Loucy (cell line): ENCODE results near the gene SEZ6.

Source experiments
- H2AFZ ChIP-seq: fragments of 200-600 bp; sonication (generic); 2 replicates; pipeline ENCODE4 v1.6.0; 2016; ENCODE audit warnings: antibody characterized with exemption, mild to moderate bottlenecking, low read length, moderate library complexity
- H3F3A ChIP-seq: fragments of 200-600 bp; 2 replicates; pipeline ENCODE4 v1.6.0; 2016; ENCODE audit warnings: antibody characterized with exemption, low read depth, mild to moderate bottlenecking
- H3K27me3 ChIP-seq: fragments of 200-600 bp; sonication (generic); 2 replicates; pipeline ENCODE4 v1.6.1; 2014; ENCODE audit warnings: low read length, mild to moderate bottlenecking; ENCODE audit not compliant: insufficient read depth, poor library complexity, severe bottlenecking
- H3K36me3 ChIP-seq: fragments of 200-600 bp; sonication (generic); 2 replicates; pipeline ENCODE4 v1.6.1; 2016; ENCODE audit warnings: low read length; ENCODE audit not compliant: insufficient read depth
- H3K4me1 ChIP-seq: fragments of 200-600 bp; sonication (generic); 2 replicates; pipeline ENCODE4 v1.5.1; 2014; ENCODE audit warnings: low read length, mild to moderate bottlenecking; ENCODE audit not compliant: insufficient read depth, poor library complexity, severe bottlenecking
- H3K4me2 ChIP-seq: fragments of 200-600 bp; sonication (generic); 2 replicates; pipeline ENCODE4 v1.6.0; 2014; ENCODE audit warnings: antibody characterized with exemption, low read length, low read depth, mild to moderate bottlenecking; ENCODE audit not compliant: poor library complexity, severe bottlenecking
- H3K4me3 ChIP-seq: fragments of 200-600 bp; sonication (generic); 2 replicates; pipeline ENCODE4 v1.5.1; 2014; ENCODE audit warnings: low read length, mild to moderate bottlenecking, mixed read lengths; ENCODE audit not compliant: poor library complexity, severe bottlenecking
- H3K79me2 ChIP-seq: fragments of 200-600 bp; sonication (generic); 2 replicates; pipeline ENCODE4 v1.6.1; 2014; ENCODE audit warnings: low read length; ENCODE audit not compliant: insufficient read depth
- H3K9ac ChIP-seq: fragments of 200-600 bp; sonication (generic); 2 replicates; pipeline ENCODE4 v1.6.0; 2014; ENCODE audit warnings: mild to moderate bottlenecking, low read depth, low read length, moderate library complexity; ENCODE audit not compliant: poor library complexity, severe bottlenecking
- H3K9me2 ChIP-seq: fragments of 200-600 bp; sonication (generic); replicated peaks from 2 replicates; pipeline ENCODE4 v1.6.1; 2016; ENCODE audit warnings: low read depth, low read length, mixed read lengths
- H3K9me3 ChIP-seq: fragments of 200-600 bp; sonication (generic); 2 replicates; pipeline ENCODE4 v1.6.1; 2014; ENCODE audit warnings: mild to moderate bottlenecking, antibody characterized with exemption, low read length, low read depth; ENCODE audit not compliant: insufficient read depth
- H4K20me1 ChIP-seq: fragments of 200-600 bp; sonication (generic); 2 replicates; pipeline ENCODE4 v1.6.0; 2014; ENCODE audit warnings: antibody characterized with exemption, low read length, mild to moderate bottlenecking; ENCODE audit not compliant: insufficient read depth, poor library complexity, severe bottlenecking
- EZH2phosphoT487 ChIP-seq: fragments of 200-600 bp; IDR thresholded peaks from 2 replicates; pipeline ENCODE4 v1.6.1; 2018; ENCODE audit warnings: antibody characterized with exemption, mild to moderate bottlenecking, moderate library complexity, borderline replicate concordance
- TF ChIP-seq, protein P1 (sequence below): fragments of 200-600 bp; sonication (generic); conservative IDR thresholded peaks from 2 replicates; pipeline ENCODE4 v1.5.1; 2014; ENCODE audit warnings: mild to moderate bottlenecking, antibody characterized with exemption, low read length

SEZ6 gene

DNA sequence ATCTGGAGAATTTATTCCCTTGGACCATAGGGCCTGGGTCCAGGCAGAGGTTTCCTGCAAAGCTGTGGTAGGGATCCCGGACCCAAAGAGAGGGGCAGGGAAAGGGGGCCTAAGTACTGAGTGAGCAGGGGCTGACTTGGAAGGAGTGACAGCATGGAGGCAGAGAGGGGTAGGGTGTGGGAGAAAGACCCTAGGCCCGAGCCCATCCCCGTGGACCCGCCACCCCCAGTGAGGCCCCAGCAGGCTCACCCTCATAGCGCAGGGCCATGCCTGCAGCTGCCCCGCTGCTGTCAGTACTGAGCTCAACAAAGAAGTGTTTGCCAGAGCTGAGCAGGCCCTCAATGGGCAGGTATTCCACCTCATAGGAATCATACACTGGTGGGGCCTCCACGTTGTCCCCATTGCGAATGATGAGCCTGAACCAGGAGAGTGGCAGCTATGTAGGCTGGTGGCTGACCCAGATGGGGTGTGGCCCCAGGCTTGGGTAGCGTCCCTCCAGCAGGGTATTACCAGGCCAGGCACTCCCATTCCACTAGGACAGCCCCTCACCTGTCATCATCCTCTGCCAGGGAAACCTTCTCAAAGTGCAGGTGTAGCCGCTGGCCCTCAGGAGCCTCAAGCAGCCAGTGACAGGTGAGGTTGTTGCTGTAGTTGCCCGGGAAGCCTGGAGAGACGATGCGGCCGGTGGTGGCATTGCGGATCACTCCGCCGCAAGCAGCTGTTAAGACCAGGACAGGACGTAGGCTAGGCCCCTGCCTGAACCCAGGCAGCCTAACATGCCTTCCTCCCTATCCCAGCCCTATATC lies 45.4 kb downstream of the SEZ6 start:
- TF ChIP-seq EZH2phosphoT487, result no peak
- TF ChIP-seq, protein P1, sequence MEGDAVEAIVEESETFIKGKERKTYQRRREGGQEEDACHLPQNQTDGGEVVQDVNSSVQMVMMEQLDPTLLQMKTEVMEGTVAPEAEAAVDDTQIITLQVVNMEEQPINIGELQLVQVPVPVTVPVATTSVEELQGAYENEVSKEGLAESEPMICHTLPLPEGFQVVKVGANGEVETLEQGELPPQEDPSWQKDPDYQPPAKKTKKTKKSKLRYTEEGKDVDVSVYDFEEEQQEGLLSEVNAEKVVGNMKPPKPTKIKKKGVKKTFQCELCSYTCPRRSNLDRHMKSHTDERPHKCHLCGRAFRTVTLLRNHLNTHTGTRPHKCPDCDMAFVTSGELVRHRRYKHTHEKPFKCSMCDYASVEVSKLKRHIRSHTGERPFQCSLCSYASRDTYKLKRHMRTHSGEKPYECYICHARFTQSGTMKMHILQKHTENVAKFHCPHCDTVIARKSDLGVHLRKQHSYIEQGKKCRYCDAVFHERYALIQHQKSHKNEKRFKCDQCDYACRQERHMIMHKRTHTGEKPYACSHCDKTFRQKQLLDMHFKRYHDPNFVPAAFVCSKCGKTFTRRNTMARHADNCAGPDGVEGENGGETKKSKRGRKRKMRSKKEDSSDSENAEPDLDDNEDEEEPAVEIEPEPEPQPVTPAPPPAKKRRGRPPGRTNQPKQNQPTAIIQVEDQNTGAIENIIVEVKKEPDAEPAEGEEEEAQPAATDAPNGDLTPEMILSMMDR, result no peak
- H3K9ac ChIP-seq, result no peak overlapping the region
- H3K4me2 ChIP-seq, result no peak overlapping the region
- no peaks in the 10 kb centered on the region for H4K20me1 ChIP-seq
- no peaks in the 10 kb centered on the region for H3K4me1 ChIP-seq
- H3F3A ChIP-seq, result no peaks in the 10 kb centered on the region
- no peaks in the 10 kb centered on the region for H3K9me3 ChIP-seq
- no peaks in the 10 kb centered on the region for H3K79me2 ChIP-seq
- no peaks in the 10 kb centered on the region for H3K36me3 ChIP-seq
- H3K27me3 ChIP-seq, result no peaks in the 10 kb centered on the region
- no peaks in the 10 kb centered on the region for H3K9me2 ChIP-seq
- no peak overlapping the region for H2AFZ ChIP-seq
- H3K4me3 ChIP-seq, result no peak overlapping the region

DNA sequence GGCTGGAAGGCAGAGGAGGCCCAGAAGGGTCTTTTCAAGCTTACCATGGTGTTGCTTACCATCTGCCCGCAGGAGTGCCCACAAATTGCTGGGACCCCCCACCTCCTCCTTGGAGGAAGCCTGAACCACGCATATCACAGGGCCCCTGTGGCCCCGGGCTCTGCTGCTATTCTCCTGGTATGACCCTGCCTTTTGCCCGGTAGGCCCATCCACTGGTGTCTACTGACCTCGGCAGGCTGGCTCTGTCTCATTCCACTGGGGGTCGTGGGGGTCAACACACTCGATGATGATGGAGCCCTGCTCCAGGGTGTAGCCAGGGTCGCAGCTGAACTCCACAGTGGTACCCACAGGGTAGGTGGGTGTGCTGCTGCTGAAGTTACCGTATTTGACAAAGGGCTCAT lies 46.4 kb downstream of the SEZ6 start:
- H3F3A ChIP-seq, result no peaks in the 10 kb centered on the region
- no peaks in the 10 kb centered on the region for H3K9me3 ChIP-seq
- no peak overlapping the region for H3K4me2 ChIP-seq
- H3K4me3 ChIP-seq, result no peak overlapping the region
- H3K27me3 ChIP-seq, result no peaks in the 10 kb centered on the region
- no peaks in the 10 kb centered on the region for H3K9me2 ChIP-seq
- no peak for TF ChIP-seq EZH2phosphoT487
- TF ChIP-seq, protein P1, result no peak
- no peaks in the 10 kb centered on the region for H3K79me2 ChIP-seq
- no peaks in the 10 kb centered on the region for H3K36me3 ChIP-seq
- no peaks in the 10 kb centered on the region for H3K4me1 ChIP-seq
- H4K20me1 ChIP-seq, result no peaks in the 10 kb centered on the region
- no peak overlapping the region for H2AFZ ChIP-seq
- H3K9ac ChIP-seq, result no peak overlapping the region

DNA sequence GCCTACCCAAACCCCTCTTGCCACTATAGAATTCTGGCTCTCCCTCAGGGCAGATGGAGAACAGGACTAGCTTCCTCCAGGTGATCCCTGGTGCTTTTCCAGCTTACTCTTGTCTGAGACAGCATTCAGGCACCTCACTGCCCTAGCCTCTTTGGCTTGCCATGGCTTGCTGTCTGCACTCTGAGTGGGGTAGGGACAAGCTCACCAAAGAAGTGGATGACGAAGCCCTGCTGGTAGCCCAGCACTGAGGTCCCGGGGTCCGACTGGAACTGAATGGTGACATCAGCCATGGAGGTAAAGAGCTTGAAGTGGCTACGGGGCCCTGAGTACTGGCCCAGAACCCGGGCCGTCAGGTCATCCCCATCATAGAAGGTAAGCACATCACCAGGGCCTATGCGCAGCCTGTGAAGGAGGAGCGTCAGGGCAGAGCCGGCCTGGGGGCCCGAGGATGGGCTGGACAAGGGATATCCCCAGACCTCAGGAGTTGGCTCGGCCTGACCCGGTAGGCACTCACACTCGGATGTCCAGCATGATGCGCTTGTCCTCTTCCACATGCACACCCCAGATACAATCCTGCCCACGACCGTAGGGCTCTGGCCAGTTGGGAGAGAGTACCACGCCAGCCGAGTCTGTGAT lies 46.9 kb downstream of the SEZ6 start:
- no peaks in the 10 kb centered on the region for H3K4me1 ChIP-seq
- TF ChIP-seq, protein P1, result no peak
- no peak for TF ChIP-seq EZH2phosphoT487
- no peaks in the 10 kb centered on the region for H3K36me3 ChIP-seq
- H3K79me2 ChIP-seq, result no peaks in the 10 kb centered on the region
- H3K9me2 ChIP-seq, result no peaks in the 10 kb centered on the region
- H4K20me1 ChIP-seq, result no peaks in the 10 kb centered on the region
- H3K4me3 ChIP-seq, result no peak overlapping the region
- no peaks in the 10 kb centered on the region for H3K27me3 ChIP-seq
- no peak overlapping the region for H3K4me2 ChIP-seq
- H2AFZ ChIP-seq, result no peak overlapping the region
- no peaks in the 10 kb centered on the region for H3F3A ChIP-seq
- no peak overlapping the region for H3K9ac ChIP-seq
- no peaks in the 10 kb centered on the region for H3K9me3 ChIP-seq
